Prostate gland (tissue), 1 donor: ENCODE measurements around the gene KIN.

Experiments
- POLR2A ChIP-seq: fragments of 450-650 bp; IDR thresholded peaks from one replicate; pipeline ENCODE4 v1.6.1; 2016; ENCODE audit warnings: antibody characterized with exemption, mild to moderate bottlenecking
- POLR2AphosphoS5 ChIP-seq: sonication (generic); formaldehyde crosslinking; IDR thresholded peaks from one replicate; pipeline ENCODE4 v1.6.1; 2017; ENCODE audit warnings: antibody characterized with exemption

DNA sequence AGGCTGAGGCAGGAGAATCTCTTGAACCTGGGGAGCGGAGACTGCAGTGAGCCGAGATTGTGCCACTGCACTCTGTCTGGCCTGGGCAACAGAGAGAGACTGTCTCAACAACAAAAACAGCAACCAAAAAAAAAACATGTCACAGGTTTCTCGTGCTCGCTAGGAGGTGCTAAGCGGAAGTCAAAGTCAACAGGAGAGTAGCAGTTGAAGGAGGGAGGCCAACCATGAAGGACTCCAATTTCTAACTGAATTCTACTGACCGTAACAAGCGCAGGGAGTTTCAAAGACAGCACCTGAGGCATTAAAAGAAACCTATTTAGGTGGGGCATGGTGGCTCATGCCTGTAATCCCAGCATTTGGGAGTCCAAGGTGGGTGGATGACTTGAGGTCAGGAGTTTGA lies 19.4 kb downstream of the KIN start:
- TF ChIP-seq POLR2AphosphoS5 (no peak), POLR2A (no peak)
